T47D (cell line): Measurements from ENCODE around the gene SLC12A4.
"Not testable (repeated sequence)": the region's sequence is repeated elsewhere in the genome, so short reads cannot be mapped to it uniquely, and the experiment has no call there.

ENCODE experiments used
- DNase-seq, 2 experiments: peaks; one replicate each; pipeline versions ENCODE4 v3.0.0 to v3.0.0-alpha.2; 2011 to 2012; ENCODE audit warnings: low read depth in 1 of 2, low spot score in 1 of 2
- JUND ChIP-seq: IDR thresholded peaks from 2 replicates; pipeline ENCODE4 v1.6.1; 2012; ENCODE audit warnings: low read depth
- in situ Hi-C: cut with HindIII; loops from 2 replicates; pipeline ENCODE4 v1.10.0; 2016; ENCODE audit warnings: low sequenced_read_pairs, low pct_unique_long_range_greater_than_20kb

SLC12A4 gene

DNA sequence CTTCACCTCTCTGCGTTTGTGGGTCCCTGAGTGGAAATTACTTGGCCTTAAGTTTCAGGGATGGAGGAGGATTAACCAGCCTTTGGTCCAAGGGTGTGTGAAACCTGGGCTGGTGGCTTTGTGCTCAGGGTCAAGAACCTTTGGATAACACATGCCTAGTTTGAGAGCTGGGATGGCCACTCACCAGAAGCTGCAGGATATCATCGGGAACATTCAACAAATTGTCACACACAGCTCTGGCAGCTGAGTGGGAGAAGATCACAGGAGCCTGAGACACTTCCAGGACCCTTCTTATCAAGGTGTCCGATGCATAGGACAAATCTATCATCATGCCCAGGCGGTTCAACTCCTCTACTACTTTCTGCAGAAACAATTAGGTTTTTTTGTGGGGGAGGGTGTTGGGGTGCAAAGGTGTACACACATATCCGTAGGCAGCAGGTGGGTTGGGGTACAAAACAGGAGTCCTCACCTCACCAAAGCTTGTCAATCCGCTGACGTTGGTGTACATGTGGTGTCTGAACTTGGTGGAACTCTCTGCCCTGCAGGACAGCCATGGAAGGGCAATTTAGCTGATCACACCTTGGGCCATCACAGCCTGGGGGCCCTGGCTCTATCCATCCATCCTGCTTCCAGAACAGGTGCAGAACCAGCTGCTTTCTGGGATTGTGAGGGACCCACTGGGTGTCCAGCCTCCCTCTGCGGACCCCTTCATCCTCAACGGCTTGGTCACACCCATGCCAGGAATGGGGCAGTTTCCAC, 9.2 kb upstream of the SLC12A4 start:
- in situ Hi-C loops: no loop called here
- TF ChIP-seq JUND: no peak

DNA sequence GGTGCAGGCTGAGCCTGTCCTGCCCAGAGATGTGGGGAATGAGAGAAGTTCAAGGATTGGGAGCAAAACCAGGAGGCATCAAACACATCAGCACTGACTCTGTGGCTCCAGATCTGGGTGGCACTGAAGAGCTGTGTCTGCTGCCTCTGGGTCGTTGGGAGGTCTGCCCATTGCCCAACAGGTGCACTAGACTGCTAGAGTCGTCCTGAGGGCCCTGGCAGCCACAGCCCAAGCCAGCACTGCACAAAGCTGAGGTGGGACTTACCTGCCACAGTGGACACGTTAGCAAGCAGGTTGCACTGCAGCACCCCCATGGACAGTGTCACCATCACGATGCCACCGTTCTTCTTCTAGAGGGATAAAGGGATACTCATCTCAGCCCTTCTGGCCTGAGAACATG, 8.6 kb upstream of the SLC12A4 start:
- no peak for DNase-seq
- in situ Hi-C loops: no loop called here
- no peak for TF ChIP-seq JUND

More for the DNA sequence above, 9.2 kb upstream of the SLC12A4 start:
- no peak for DNase-seq

DNA sequence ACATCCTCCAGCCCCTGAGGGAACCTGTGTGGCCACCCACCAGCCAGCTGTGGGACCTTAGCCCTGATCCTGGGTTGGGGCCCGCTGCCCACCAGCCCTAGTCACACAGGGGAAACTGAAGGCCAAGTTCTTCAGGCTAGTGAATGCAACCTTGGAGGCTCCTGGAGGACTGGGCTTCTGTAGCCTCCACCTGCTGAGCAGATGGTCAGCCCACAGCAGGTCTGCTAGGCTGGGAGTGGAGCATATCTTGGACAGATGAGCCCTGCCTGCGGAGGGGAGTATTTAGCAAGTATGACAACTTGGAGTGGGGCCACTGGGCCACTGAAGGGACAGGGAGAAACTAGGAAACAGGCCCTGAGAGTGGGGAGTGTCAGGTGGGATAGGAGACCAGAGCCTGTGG, 7.8 kb upstream of the SLC12A4 start:
- in situ Hi-C loops: no loop called here
- no peak for DNase-seq
- TF ChIP-seq JUND: no peak

DNA sequence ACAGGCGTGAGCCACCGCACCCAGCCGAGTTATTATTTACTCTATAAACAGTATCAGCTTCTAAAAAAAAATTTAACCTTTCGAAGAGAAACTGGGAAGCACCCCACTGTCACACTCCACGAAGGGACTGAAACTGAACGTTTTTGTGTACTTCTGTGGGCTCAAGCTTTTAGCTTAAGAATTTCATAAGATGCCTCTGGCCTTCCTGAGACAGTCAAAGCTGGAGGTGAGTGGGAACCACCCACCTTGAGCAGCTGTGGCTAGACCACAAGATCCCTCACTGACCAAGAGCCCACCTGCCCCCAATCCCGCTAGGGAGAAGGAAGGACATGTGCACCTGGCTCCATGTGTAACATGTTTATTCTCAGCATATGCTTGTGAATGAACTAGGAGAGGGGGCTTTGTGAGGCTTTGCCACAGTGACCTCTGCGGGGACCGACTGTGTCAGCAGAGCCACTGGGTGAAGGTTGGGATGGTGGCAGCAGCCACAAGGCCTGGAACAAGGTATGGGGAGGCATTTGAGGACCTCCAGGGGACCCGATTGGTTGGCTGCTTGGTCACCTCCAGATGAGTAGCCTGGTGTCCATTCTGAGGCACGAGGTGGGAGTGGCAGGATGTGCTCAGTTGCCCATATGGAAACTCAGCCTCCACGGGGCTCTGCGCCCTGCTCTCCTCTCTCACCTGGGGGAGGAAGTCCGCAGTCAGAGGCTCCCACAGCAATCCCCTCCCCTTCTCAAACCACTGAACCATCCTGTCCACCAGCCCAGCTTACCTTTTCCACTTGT, 7.1 kb upstream of the SLC12A4 start:
- TF ChIP-seq JUND: no peak
- in situ Hi-C loops: no loop called here
- DNase-seq: no peak

DNA sequence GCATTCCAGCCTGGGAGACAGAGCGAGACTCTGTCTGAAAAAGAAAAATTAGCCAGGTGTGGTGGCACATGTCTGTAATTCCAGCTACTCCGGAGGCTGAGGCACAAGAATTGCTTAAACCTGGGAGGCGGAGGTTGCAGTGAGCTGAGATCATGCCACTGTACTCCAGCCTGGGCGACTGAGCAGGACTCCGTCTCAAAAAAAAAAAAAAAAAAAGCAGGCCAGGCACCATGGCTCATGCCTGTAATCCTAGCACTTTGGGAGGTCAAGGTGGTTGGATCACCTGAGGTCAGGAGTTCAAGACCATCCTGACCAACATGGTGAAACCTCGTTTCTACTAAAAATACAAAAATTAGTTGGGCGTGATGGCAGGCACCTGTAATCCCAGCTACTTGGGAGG, 3.8 kb upstream of the SLC12A4 start:
- in situ Hi-C loops, DNase-seq: not testable (repeated sequence)

DNA sequence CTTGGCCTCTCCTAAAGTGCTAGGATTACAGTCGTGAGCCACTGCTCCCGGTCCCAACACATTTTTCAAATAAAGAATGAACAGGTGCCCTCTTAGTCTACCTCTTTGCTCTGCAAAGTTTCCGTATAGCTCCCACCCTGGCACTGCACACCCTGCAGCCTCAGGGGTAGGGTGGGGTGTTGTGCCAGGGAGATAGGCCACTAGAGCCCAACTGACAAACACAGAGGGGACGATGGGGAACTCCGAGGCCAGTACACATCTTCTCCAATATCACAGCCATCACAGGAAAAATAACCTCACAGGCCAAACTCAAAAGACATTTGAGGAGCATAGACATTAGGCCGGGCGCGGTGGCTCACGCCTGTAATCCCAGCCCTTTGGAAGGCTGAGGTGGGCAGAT, 2.7 kb upstream of the SLC12A4 start:
- DNase-seq: no peak
- in situ Hi-C loops: no loop called here
- no peak for TF ChIP-seq JUND

DNA sequence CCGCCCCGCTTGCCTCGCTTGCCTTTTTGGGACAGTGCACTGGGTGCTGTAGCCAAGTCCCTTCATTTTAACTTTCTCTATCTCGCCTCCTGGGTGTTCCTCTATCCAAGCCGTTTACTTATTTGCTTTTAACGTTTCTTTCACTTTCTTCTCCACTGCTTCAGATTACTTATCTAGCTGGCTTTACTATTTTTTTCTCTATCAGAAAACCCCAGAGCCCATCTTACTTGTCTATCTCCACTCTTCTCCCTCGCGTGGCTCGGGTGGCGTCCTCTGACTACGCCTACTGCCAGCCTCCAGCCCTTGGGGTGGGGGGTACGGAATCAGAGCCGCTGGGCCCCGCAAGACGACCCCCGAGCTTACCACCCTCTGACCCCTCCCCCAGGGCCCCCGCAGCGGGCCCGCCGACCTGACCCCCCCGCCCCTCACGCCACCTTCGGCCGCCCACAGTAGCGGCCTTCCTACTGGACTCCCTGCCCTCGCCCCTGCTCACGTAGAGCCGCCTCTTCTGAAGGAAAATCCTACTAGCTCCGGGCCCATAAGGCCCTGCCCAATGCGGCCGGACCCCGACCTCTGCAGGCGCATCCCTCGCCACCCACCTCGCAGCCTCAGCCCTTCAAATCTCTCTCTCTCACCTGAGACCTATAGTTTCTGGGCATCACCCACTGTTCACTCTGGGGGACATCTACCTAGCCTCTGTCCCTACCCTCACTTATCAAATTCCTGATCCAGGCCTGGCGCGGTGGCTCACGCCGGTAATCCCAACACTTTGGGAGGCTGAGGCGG, 1.0 kb upstream of the SLC12A4 start:
- no peak for DNase-seq
- TF ChIP-seq JUND: no peak
- in situ Hi-C loops: no loop called here

DNA sequence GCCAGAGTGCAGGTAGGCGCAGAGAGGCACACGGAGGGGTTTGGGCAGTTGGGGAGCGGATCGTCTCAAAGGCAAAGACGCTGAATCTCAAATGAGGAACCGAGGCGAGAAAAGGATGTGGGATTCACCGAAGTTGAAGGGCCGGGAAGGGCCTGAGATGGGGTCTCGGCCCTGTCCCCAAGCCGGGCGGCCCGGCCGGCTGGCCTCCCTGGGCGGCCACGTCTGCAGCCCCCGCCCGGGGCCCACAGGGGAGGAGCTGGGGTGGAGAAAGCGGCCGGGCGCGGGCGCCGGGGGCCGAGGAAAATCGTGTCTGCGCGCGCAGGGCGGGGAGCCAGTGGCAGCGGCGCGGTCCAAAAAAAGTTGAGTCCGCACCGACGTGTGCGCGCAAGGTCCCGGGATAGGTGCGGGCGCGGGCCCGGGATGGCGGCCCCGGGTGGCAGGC, 458 bp downstream of the SLC12A4 start:
- in situ Hi-C loops: no loop called here
- no peak for TF ChIP-seq JUND
- peak; percentile 48 to 76 for DNase-seq

DNA sequence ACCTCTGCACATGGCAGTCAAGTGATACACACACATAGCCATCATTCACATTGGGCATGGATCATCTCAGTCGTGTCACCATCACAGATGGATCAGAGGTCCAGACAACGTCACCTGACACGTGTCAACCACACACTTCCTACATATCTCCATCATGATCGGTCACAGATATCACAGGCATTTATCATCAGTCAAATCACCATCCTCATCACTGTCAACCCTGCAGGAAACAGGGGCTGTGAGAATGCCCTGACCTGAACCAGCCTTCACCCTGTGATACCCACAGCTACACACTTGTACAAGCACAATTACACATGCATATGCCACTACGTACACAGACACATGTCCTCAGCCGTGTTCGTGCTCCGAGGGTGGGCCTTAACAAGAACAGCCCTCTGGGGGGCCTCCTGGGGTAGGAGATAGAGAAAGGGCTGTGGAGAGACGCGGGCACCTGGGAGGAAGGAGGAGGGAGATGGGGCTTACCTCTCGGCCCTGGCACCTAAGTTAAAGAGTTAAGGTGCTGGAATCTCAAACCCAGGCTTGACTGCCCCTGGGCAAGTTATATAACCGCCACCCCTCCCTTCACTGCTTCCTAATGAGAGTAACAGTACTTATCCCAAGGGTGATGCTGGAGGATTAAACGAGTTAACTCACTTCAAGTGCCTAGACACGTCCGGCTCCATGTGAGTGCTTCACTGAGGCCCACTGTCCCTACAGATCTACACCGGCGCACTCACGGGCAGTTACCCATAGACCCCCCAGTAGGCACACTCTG, 1.1 kb downstream of the SLC12A4 start:
- no peak for TF ChIP-seq JUND
- in situ Hi-C loops: no loop called here
- peak in 1 of 2 experiments; percentile 35 for DNase-seq

DNA sequence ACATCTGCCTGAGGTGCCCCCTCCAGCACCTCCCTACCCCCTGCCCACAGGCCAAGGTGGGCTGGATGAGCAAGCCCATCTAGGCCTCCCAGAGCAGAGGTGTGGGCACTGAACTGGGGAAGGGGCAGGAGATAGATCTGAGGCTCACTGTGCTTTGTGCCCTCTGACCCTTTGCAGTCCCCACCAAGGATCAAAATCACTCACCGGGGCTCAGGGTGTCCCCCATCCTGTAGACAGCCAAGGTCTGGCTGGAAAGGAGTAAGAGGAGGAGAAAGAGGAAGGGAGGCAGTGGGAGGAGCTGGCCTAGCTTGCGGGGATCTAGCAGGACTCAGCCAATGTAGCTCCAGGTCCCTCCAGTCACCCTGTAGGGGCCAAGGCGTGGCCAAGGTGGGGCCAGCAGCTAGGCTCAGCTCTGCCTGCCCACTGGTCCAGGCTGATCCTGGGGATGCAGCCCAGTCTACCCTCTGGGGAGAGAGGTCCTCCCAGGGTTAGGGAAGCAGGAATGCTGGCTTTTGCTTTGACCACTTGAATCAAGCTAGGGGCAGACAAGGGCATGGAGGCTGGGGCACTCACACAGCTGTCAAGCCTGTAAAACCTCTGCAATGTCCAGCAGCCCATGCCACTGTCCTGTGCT, 1.8 kb downstream of the SLC12A4 start:
- DNase-seq: peak; percentile 52 to 68
- no peak for TF ChIP-seq JUND
- in situ Hi-C loops: no loop called here

DNA sequence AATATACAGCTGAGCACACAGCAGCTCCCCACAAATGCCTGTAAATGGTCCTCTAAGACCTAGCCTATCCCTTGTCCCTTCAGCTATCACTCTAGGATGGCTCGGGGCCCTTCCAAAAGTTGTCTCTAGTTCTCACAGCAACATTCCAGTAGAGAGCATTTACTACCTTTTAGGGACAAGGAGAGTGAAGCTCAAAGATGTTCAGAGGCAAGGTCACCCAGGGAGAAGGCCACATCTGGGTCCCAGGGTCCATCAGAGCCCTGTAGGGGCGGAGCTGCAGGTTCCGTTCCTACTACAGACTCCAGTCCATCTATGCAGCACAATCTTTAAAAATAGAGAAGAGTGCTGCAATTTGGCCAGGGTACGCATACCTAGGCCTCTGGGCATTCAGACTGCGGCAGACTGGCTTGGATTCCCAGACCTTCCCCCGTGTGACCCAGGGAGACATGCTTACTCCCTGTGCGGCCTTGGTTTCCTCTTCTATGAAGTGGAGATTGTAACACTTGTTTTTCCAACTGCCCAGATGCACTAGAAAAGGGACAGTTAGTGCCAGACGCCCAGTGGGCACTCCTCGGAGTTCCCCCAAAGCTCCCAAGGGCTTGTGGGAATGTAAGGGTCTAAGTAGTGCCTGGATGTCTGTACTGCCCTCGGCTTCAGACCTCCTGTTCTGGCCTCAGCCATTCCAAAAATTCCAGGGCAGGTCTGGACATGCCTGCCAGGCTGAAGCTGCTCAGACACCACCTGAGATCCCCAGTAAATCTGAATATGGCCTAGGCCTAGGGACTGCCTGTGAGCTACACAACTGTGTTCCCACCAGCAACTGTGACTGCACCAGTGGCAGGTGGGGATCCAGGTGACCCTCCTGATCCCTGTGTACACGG, 2.5 kb downstream of the SLC12A4 start:
- DNase-seq: peak in 1 of 2 experiments; percentile 75
- TF ChIP-seq JUND: no peak
- in situ Hi-C loops: no loop called here
